Mesodermal cell (in vitro differentiated cells): ENCODE measurements around the gene UBE3D. TPM values are rescaled to one million over a fixed set of nuclear protein-coding genes. Genes with fewer than 3 reads are reported as not detected.
A peak's percentile ranks its signal among the peaks of the same experiment; 100 is the strongest.

Source experiments
- H3K27ac ChIP-seq: 2 replicates; pipeline ENCODE4 v1.7.0; 2013; ENCODE audit warnings: mild to moderate bottlenecking, low read depth, low read length, moderate library complexity; ENCODE audit not compliant: severe bottlenecking
- H3K36me3 ChIP-seq: 2 replicates; pipeline ENCODE4 v1.7.1; 2013; ENCODE audit warnings: mild to moderate bottlenecking, low read length, moderate library complexity; ENCODE audit not compliant: control insufficient read depth, insufficient read depth
- H3K4me1 ChIP-seq: one replicate; pipeline ENCODE4 v1.7.1; 2013; ENCODE audit warnings: mild to moderate bottlenecking, low read length; ENCODE audit not compliant: insufficient read depth, control insufficient read depth, poor library complexity, severe bottlenecking
- H3K4me3 ChIP-seq: 2 replicates; pipeline ENCODE4 v1.7.0; 2013; ENCODE audit warnings: low read length, control low read depth, mild to moderate bottlenecking; ENCODE audit not compliant: insufficient read depth, poor library complexity, severe bottlenecking; ENCODE audit errors: extremely low read depth
- H3K9me3 ChIP-seq: 2 replicates; pipeline ENCODE4 v1.7.1; 2013; ENCODE audit warnings: mild to moderate bottlenecking, low read length, moderate library complexity; ENCODE audit not compliant: control insufficient read depth
- WGBS, 2 experiments: methylation state at CpG; one replicate each; pipeline ENCODE4 v1.1.5; 2013; ENCODE audit warnings: missing lambda C conversion rate in 2 of 2; ENCODE audit not compliant: insufficient coverage in 2 of 2; 5-methylcytosine and 5-hydroxymethylcytosine counted together
- polyA plus RNA-seq, 2 experiments: library from polyadenylated mRNA; stranded (reverse); fragments of 50-300 nt; gene quantifications; one replicate each; pipeline ENCODE4 v1.2.3, GENCODE V29; 2013

The UBE3D gene
- polyA plus RNA-seq (2013, experiment 1 of 2) = 7.7 TPM
- polyA plus RNA-seq (2013, experiment 2 of 2) = 5.8 TPM

GRCh38 chr6:83065511-83066192 lies at the start of gene UBE3D:
Gene UBE3D (minus strand): TSS chr6:83065841. CDS start chr6:83065718, 123 bp downstream.
- peaks cover 8% of the 10 kb centered on the region for H3K4me1 ChIP-seq
- 4 to 6% methylated on average over 40 to 46 of the region's 48 CpGs for WGBS, 2 experiments
- H3K36me3 ChIP-seq = peaks cover 8% of the 10 kb centered on the region
- H3K27ac ChIP-seq = no peak within 1 kb of the TSS
- H3K9me3 ChIP-seq = no peaks in the 10 kb centered on the region
- peak within 1 kb of the TSS; percentile 65 for H3K4me3 ChIP-seq

GRCh38 chr6:83114164-83114563 lies 48.5 kb upstream of the UBE3D start:
- H3K36me3 ChIP-seq = no peaks in the 10 kb centered on the region
- no peak overlapping the region for H3K27ac ChIP-seq
- no peak overlapping the region for H3K4me3 ChIP-seq
- no peaks in the 10 kb centered on the region for H3K9me3 ChIP-seq
- no peaks in the 10 kb centered on the region for H3K4me1 ChIP-seq
- no CpG with 5 or more reads among the region's 1 CpG for WGBS, 2 experiments

- Histone ChIP-seq H3K36me3 (no peaks in the 10 kb centered on the region), H3K4me1 (no peaks in the 10 kb centered on the region), H3K9me3 (no peaks in the 10 kb centered on the region), H3K4me3 (no peak overlapping the region), H3K27ac (no peak overlapping the region)
- 100% methylated on average over 2 to 3 of the region's 4 CpGs for WGBS, 2 experiments
Observed at GRCh38 chr6:83113258-83113657, 47.6 kb upstream of the UBE3D start.

GRCh38 chr6:83108378-83108777 lies 42.7 kb upstream of the UBE3D start:
- WGBS, 2 experiments = 100% methylated on average over 1 of the region's 1 CpG; no CpG with 5 or more reads in 1 of the 2 experiments
- Histone ChIP-seq H3K9me3 (no peaks in the 10 kb centered on the region), H3K4me3 (no peak overlapping the region), H3K4me1 (no peaks in the 10 kb centered on the region), H3K36me3 (no peaks in the 10 kb centered on the region), H3K27ac (no peak overlapping the region)

- Histone ChIP-seq H3K4me3 (no peak overlapping the region), H3K4me1 (no peaks in the 10 kb centered on the region), H3K36me3 (no peaks in the 10 kb centered on the region), H3K9me3 (no peaks in the 10 kb centered on the region), H3K27ac (no peak overlapping the region)
- WGBS, 2 experiments = 93% methylated on average over 2 of the region's 3 CpGs; no CpG with 5 or more reads in 1 of the 2 experiments
Observed at GRCh38 chr6:83098589-83098988, 32.9 kb upstream of the UBE3D start.

GRCh38 chr6:83097675-83098074 lies 32.0 kb upstream of the UBE3D start:
- Histone ChIP-seq H3K4me1 (no peaks in the 10 kb centered on the region), H3K4me3 (no peak overlapping the region), H3K27ac (no peak overlapping the region), H3K36me3 (no peaks in the 10 kb centered on the region), H3K9me3 (no peaks in the 10 kb centered on the region)
- no CpG with 5 or more reads among the region's 1 CpG for WGBS, 2 experiments

- H3K4me1 ChIP-seq = no peaks in the 10 kb centered on the region
- no peak overlapping the region for H3K4me3 ChIP-seq
- H3K36me3 ChIP-seq = no peaks in the 10 kb centered on the region
- WGBS, 2 experiments = 100% methylated on average over 1 to 2 of the region's 2 CpGs
- H3K27ac ChIP-seq = no peak overlapping the region
- H3K9me3 ChIP-seq = no peaks in the 10 kb centered on the region
Observed at GRCh38 chr6:83097204-83097603, 31.6 kb upstream of the UBE3D start.

GRCh38 chr6:83096791-83097190 lies 31.1 kb upstream of the UBE3D start:
- Histone ChIP-seq H3K4me3 (no peak overlapping the region), H3K36me3 (no peaks in the 10 kb centered on the region), H3K4me1 (no peaks in the 10 kb centered on the region), H3K27ac (no peak overlapping the region), H3K9me3 (no peaks in the 10 kb centered on the region)
- no CpG with 5 or more reads among the region's 2 CpGs for WGBS, 2 experiments

- H3K27ac ChIP-seq = no peak overlapping the region
- H3K4me1 ChIP-seq = no peaks in the 10 kb centered on the region
- H3K4me3 ChIP-seq = no peak overlapping the region
- H3K9me3 ChIP-seq = no peaks in the 10 kb centered on the region
- no CpG with 5 or more reads among the region's 3 CpGs for WGBS, 2 experiments
- H3K36me3 ChIP-seq = no peaks in the 10 kb centered on the region
Observed at GRCh38 chr6:83092756-83093399, 27.2 kb upstream of the UBE3D start.

- WGBS, 2 experiments = 82 to 93% methylated on average over 2 of the region's 2 CpGs
- H3K36me3 ChIP-seq = no peaks in the 10 kb centered on the region
- H3K4me3 ChIP-seq = no peak overlapping the region
- H3K27ac ChIP-seq = no peak overlapping the region
- no peaks in the 10 kb centered on the region for H3K9me3 ChIP-seq
- H3K4me1 ChIP-seq = no peaks in the 10 kb centered on the region
Observed at GRCh38 chr6:83086751-83087150, 21.1 kb upstream of the UBE3D start.

- H3K27ac ChIP-seq = no peak overlapping the region
- no peak overlapping the region for H3K4me3 ChIP-seq
- H3K4me1 ChIP-seq = no peaks in the 10 kb centered on the region
- WGBS, 2 experiments = 86% methylated on average over 1 of the region's 1 CpG
- no peaks in the 10 kb centered on the region for H3K9me3 ChIP-seq
- H3K36me3 ChIP-seq = no peaks in the 10 kb centered on the region
Observed at GRCh38 chr6:83083476-83083875, 17.8 kb upstream of the UBE3D start.
